PC-9 (cell line): ENCODE measurements around the gene ACOX1. TPM values are rescaled to one million over a fixed set of nuclear protein-coding genes. Genes with fewer than 3 reads are reported as not detected.
A peak's percentile ranks its signal among the peaks of the same experiment; 100 is the strongest.

Experiments
- BruUV-seq: library from RNA; stranded (reverse); fragments of 400-500 nt; replicated peaks from 2 replicates; lab custom pipeline; 2021; lab: Mats Ljungman, UMichigan
- CTCF ChIA-PET: fragments of 300-600 bp; sonication (Branson Sonifier 250); formaldehyde crosslinking; loops from one replicate; lab custom pipeline; 2022; ENCODE audit warnings: antibody characterized with exemption; lab: Charles Lee
- POLR2A ChIA-PET: fragments of 300-600 bp; sonication (Branson Sonifier 250); formaldehyde crosslinking; loops from one replicate; lab custom pipeline; 2022; ENCODE audit warnings: antibody characterized with exemption; ENCODE audit not compliant: unreplicated experiment; lab: Charles Lee
- DNase-seq, 2 experiments: peaks; one replicate each; pipeline versions ENCODE4 v3.0.0 to v3.0.0-alpha.2; 2015 to 2022; ENCODE audit warnings: mixed read lengths in 1 of 2
- H2AFZ ChIP-seq: fragments of 200-600 bp; sonication (generic); 2 replicates; pipeline ENCODE4 v1.8.1; 2017; ENCODE audit warnings: antibody characterized with exemption
- H3F3A ChIP-seq: fragments of 200-600 bp; sonication (generic); 2 replicates; pipeline ENCODE4 v1.8.1; 2017; ENCODE audit warnings: antibody characterized with exemption, mild to moderate bottlenecking, low read depth; ENCODE audit not compliant: insufficient read depth
- H3K27ac ChIP-seq: fragments of 200-600 bp; sonication (generic); 2 replicates; pipeline ENCODE4 v1.6.1; 2016; ENCODE audit warnings: mixed run types
- H3K27me3 ChIP-seq: fragments of 200-600 bp; sonication (generic); 2 replicates; pipeline ENCODE4 v1.6.1; 2016; ENCODE audit warnings: low read depth, mixed run types; ENCODE audit not compliant: insufficient read depth
- H3K36me3 ChIP-seq: fragments of 200-600 bp; sonication (generic); 2 replicates; pipeline ENCODE4 v1.6.1; 2016; ENCODE audit warnings: low read depth, mixed run types
- H3K4me1 ChIP-seq: fragments of 200-600 bp; sonication (generic); replicated peaks from 2 replicates; pipeline ENCODE4 v1.6.1; 2016; ENCODE audit warnings: mixed run types; ENCODE audit not compliant: insufficient read depth
- H3K4me2 ChIP-seq: fragments of 200-600 bp; sonication (generic); 2 replicates; pipeline ENCODE4 v1.6.1; 2017; ENCODE audit warnings: mixed run types
- H3K4me3 ChIP-seq: fragments of 200-600 bp; sonication (generic); 2 replicates; pipeline ENCODE4 v1.6.1; 2016; ENCODE audit warnings: mixed run types
- H3K79me2 ChIP-seq: fragments of 200-600 bp; sonication (generic); 2 replicates; pipeline ENCODE4 v1.6.1; 2017; ENCODE audit warnings: low read depth, mixed run types
- H3K9me2 ChIP-seq: fragments of 200-600 bp; sonication (generic); 2 replicates; pipeline ENCODE4 v1.8.1; 2017; ENCODE audit warnings: mild to moderate bottlenecking; ENCODE audit not compliant: insufficient read depth
- H3K9me3 ChIP-seq: fragments of 200-600 bp; sonication (generic); 2 replicates; pipeline ENCODE4 v1.8.1; 2016; ENCODE audit warnings: low read depth; ENCODE audit not compliant: insufficient read depth
- H4K20me1 ChIP-seq: fragments of 200-600 bp; sonication (generic); 2 replicates; pipeline ENCODE4 v1.8.1; 2017; ENCODE audit not compliant: insufficient read depth
- EZH2 ChIP-seq: fragments of 200-600 bp; sonication (generic); IDR thresholded peaks from 2 replicates; pipeline ENCODE4 v1.8.0; 2017; ENCODE audit warnings: antibody characterized with exemption, low read depth
- intact Hi-C: fragments of 100-400 bp; cut with micrococcal nuclease; formaldehyde crosslinking; loops from one replicate; pipeline ENCODE4 v1.10.0; 2022; ENCODE audit not compliant: unreplicated experiment
- total RNA-seq: library from RNA; stranded (reverse); gene quantifications from 2 replicates; pipeline ENCODE4 v1.2.3, GENCODE V29; 2021
- TF ChIP-seq, protein P1 (sequence below): fragments of 200-600 bp; sonication (generic); conservative IDR thresholded peaks from 2 replicates; pipeline ENCODE4 v1.6.1; 2017; ENCODE audit warnings: mixed run types, antibody characterized with exemption, mild to moderate bottlenecking, moderate library complexity

ACOX1 gene
- total RNA-seq, 1 experiment from 2014 or later = 35.5 TPM

DNA sequence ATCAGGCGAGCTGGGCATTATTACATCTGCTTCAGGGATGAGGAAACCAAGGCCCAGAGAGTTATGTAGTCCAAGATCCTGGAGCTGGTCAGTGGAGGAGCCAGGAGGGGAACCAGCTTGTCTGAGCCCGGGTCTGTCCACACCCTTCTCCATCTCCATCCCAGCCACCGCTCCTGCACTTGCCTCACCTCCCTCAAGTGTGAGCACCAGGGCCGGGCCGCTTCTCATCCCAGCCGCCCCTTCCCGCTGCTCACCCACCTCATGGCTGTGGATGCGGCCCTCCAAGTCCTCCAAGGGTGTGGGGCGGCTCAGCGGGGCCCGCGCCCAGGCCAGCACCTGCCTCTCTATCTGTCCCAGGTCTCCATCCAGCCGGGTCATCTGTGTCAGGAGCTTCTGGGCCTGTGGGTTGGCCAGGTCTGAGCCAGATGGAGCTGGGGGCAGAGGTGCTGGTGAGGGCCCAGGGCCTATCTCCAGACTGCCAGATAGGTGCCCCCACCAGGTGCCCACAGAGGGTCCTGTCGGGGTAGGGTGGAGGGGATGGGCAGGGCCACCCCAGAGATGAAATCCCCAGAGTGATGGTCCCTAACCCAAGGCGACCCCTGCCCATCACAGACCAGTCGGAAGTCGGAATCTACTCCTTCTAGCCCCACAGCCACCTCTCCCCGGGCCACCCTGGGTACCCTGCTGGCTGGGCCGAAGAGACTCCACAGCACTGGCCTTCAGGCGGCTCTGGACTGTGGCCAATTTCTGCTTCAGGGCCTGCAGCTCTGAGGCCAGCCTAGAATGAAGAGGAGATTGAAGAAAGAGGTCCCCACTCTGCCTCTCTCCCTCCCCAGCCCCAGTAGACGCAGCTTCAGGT lies 38.7 kb upstream of the ACOX1 start:
- no peaks in the 10 kb centered on the region for H3K79me2 ChIP-seq
- ChIA-PET CTCF (interaction anchor here (0.6 kb wide), 1 partner anchor 101 kb away, joined by 4 read pairs; no protein-coding TSS in a partner anchor), POLR2A (no interaction called here)
- H3K27me3 ChIP-seq = no peaks in the 10 kb centered on the region
- no peaks in the 10 kb centered on the region for H3K36me3 ChIP-seq
- H2AFZ ChIP-seq = no peak overlapping the region
- no peaks in the 10 kb centered on the region for H4K20me1 ChIP-seq
- TF ChIP-seq, protein P1, sequence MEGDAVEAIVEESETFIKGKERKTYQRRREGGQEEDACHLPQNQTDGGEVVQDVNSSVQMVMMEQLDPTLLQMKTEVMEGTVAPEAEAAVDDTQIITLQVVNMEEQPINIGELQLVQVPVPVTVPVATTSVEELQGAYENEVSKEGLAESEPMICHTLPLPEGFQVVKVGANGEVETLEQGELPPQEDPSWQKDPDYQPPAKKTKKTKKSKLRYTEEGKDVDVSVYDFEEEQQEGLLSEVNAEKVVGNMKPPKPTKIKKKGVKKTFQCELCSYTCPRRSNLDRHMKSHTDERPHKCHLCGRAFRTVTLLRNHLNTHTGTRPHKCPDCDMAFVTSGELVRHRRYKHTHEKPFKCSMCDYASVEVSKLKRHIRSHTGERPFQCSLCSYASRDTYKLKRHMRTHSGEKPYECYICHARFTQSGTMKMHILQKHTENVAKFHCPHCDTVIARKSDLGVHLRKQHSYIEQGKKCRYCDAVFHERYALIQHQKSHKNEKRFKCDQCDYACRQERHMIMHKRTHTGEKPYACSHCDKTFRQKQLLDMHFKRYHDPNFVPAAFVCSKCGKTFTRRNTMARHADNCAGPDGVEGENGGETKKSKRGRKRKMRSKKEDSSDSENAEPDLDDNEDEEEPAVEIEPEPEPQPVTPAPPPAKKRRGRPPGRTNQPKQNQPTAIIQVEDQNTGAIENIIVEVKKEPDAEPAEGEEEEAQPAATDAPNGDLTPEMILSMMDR = no peak
- TF ChIP-seq EZH2 = no peak
- no peak overlapping the region for H3K27ac ChIP-seq
- intact Hi-C loops = no loop called here
- DNase-seq = no peak
- no peak overlapping the region for H3K4me3 ChIP-seq
- no peak overlapping the region for H3K4me2 ChIP-seq
- H3K9me2 ChIP-seq = no peaks in the 10 kb centered on the region
- no peaks in the 10 kb centered on the region for H3K4me1 ChIP-seq
- no TSS peak for BruUV-seq
- H3F3A ChIP-seq = no peaks in the 10 kb centered on the region
- no peaks in the 10 kb centered on the region for H3K9me3 ChIP-seq

GRCh38 chr17:76014925-76015261 lies 35.9 kb upstream of the ACOX1 start:
- H3K4me1 ChIP-seq = no peaks in the 10 kb centered on the region
- no peak overlapping the region for H3K4me2 ChIP-seq
- no peak overlapping the region for H3K27ac ChIP-seq
- H3K9me2 ChIP-seq = no peaks in the 10 kb centered on the region
- ChIA-PET POLR2A (interaction anchor here (0.6 kb wide), 1 partner anchor 20 kb away, joined by 13 read pairs; no protein-coding TSS in a partner anchor), CTCF (interaction anchor here (0.6 to 1.7 kb wide), 6 partner anchors 39 to 225 kb away, joined by 3 to 16 read pairs (median 4); no protein-coding TSS in a partner anchor)
- intact Hi-C loops = loop anchor here (1.0 to 5.0 kb wide), 3 partner anchors 39 to 282 kb away; no protein-coding TSS in a partner anchor
- TF ChIP-seq, protein P1 = no peak
- no peak for TF ChIP-seq EZH2
- no peak overlapping the region for H2AFZ ChIP-seq
- no peak overlapping the region for H3K4me3 ChIP-seq
- no peaks in the 10 kb centered on the region for H3K9me3 ChIP-seq
- H3K36me3 ChIP-seq = no peaks in the 10 kb centered on the region
- no peaks in the 10 kb centered on the region for H4K20me1 ChIP-seq
- BruUV-seq = no TSS peak
- no peak for DNase-seq
- no peaks in the 10 kb centered on the region for H3K27me3 ChIP-seq
- no peaks in the 10 kb centered on the region for H3F3A ChIP-seq
- H3K79me2 ChIP-seq = no peaks in the 10 kb centered on the region

GRCh38 chr17:76014100-76014924 lies 35.3 kb upstream of the ACOX1 start:
- intact Hi-C loops = loop anchor here (1.0 to 5.0 kb wide), 3 partner anchors 40 to 283 kb away; no protein-coding TSS in a partner anchor
- no peaks in the 10 kb centered on the region for H4K20me1 ChIP-seq
- ChIA-PET CTCF (interaction anchor here (0.5 to 1.7 kb wide), 11 partner anchors 20 to 877 kb away, joined by 3 to 16 read pairs (median 4); no protein-coding TSS in a partner anchor), POLR2A (interaction anchor here (0.6 to 0.7 kb wide), 4 partner anchors 13 to 164 kb away, joined by 3 to 13 read pairs (median 4); partner anchors contain the start of gene EVPL)
- H3K9me2 ChIP-seq = no peaks in the 10 kb centered on the region
- H3K79me2 ChIP-seq = no peaks in the 10 kb centered on the region
- H3K4me2 ChIP-seq = no peak overlapping the region
- DNase-seq = peak in 1 of 2 experiments; percentile 69
- no peak overlapping the region for H3K4me3 ChIP-seq
- no peaks in the 10 kb centered on the region for H3K36me3 ChIP-seq
- no TSS peak for BruUV-seq
- H3K9me3 ChIP-seq = no peaks in the 10 kb centered on the region
- no peak overlapping the region for H3K27ac ChIP-seq
- no peaks in the 10 kb centered on the region for H3K4me1 ChIP-seq
- H3F3A ChIP-seq = no peaks in the 10 kb centered on the region
- H3K27me3 ChIP-seq = no peaks in the 10 kb centered on the region
- TF ChIP-seq EZH2 = no peak
- TF ChIP-seq, protein P1 = peak; percentile 94
- H2AFZ ChIP-seq = no peak overlapping the region
